HepG2 (cell line): ENCODE results near the gene PPP4R3A. TPM values are rescaled to one million over a fixed set of nuclear protein-coding genes. Genes with fewer than 3 reads are reported as not detected.
A peak's percentile ranks its signal among the peaks of the same experiment; 100 is the strongest.

Source experiments
- FOXK1 ChIP-seq: sonication (generic); formaldehyde crosslinking; IDR thresholded peaks from 2 replicates; pipeline ENCODE4 v1.4.0; 2020; ENCODE audit warnings: low read depth, missing genetic modification reagents, borderline replicate concordance
- RFX1 ChIP-seq: fragments of 450-650 bp; IDR thresholded peaks from 2 replicates; pipeline ENCODE4 v1.6.1; 2017
- SAFB2 ChIP-seq: sonication (generic); formaldehyde crosslinking; IDR thresholded peaks from 2 replicates; pipeline ENCODE4 v1.5.1; 2020; ENCODE audit warnings: missing genetic modification reagents, low read depth, mild to moderate bottlenecking, borderline replicate concordance
- ZC3H4 ChIP-seq: sonication (generic); formaldehyde crosslinking; IDR thresholded peaks from 2 replicates; pipeline ENCODE4 v1.4.0; 2020; ENCODE audit warnings: missing genetic modification reagents, borderline replicate concordance
- ZNF160 ChIP-seq: sonication (generic); formaldehyde crosslinking; IDR thresholded peaks from 2 replicates; pipeline ENCODE4 v1.8.0; 2022; ENCODE audit warnings: mild to moderate bottlenecking, inconsistent platforms, missing genetic modification reagents
- ZNF230 ChIP-seq: sonication (generic); formaldehyde crosslinking; IDR thresholded peaks from 2 replicates; pipeline ENCODE4 v1.4.0; 2020; ENCODE audit warnings: mild to moderate bottlenecking, missing genetic modification reagents
- ZNF263 ChIP-seq: sonication (generic); formaldehyde crosslinking; IDR thresholded peaks from 2 replicates; pipeline ENCODE4 v1.4.0; 2020; ENCODE audit warnings: missing genetic modification reagents
- ZNF354B ChIP-seq: sonication (generic); formaldehyde crosslinking; IDR thresholded peaks from 2 replicates; pipeline ENCODE4 v1.8.0; 2022; ENCODE audit warnings: mild to moderate bottlenecking, missing genetic modification reagents
- ZNF629 ChIP-seq: sonication (generic); formaldehyde crosslinking; conservative IDR thresholded peaks from 2 replicates; pipeline ENCODE4 v1.5.0; 2020; ENCODE audit warnings: missing genetic modification reagents
- polyA plus RNA-seq, 8 experiments: library from polyadenylated mRNA; depleted of rRNA in 3 of 8; stranded (reverse) in 7 of 8; unstranded in 1 of 8; fragments of >200 nt; fragmentation: Illumina TruSeq in 4 of 8; extraction: Trizol in 4 of 8; gene quantifications; 2 replicates each; pipeline versions ENCODE4 v1.2.1 to v1.2.3, GENCODE V29; 2011 to 2016; ENCODE audit warnings: low read depth in 4 of 8, missing spikeins in 1 of 8, mixed read lengths in 1 of 8; ENCODE audit not compliant: insufficient read depth in 1 of 8
- total RNA-seq, 5 experiments: library from RNA; depleted of rRNA; stranded (reverse); fragments of >200 nt; fragmentation: Illumina TruSeq; extraction: Trizol; gene quantifications; 2 replicates each; pipeline ENCODE4 v1.2.3, GENCODE V29; 2016; ENCODE audit warnings: low read depth in 1 of 5
- TF ChIP-seq, protein P1 (sequence below): sonication (generic); formaldehyde crosslinking; IDR thresholded peaks from 2 replicates; pipeline ENCODE4 v1.4.0; 2020; ENCODE audit warnings: missing genetic modification reagents
- TF ChIP-seq, protein P2 (sequence below): sonication (generic); formaldehyde crosslinking; IDR thresholded peaks from 2 replicates; pipeline ENCODE4 v1.4.0; 2020; ENCODE audit warnings: mild to moderate bottlenecking, missing genetic modification reagents
- TF ChIP-seq, protein P3 (sequence below): sonication (generic); formaldehyde crosslinking; IDR thresholded peaks from 2 replicates; pipeline ENCODE4 v1.4.0; 2020; ENCODE audit warnings: mild to moderate bottlenecking, missing genetic modification reagents
- TF ChIP-seq, protein P4 (sequence below): sonication (generic); formaldehyde crosslinking; IDR thresholded peaks from 2 replicates; pipeline ENCODE4 v1.4.0; 2020; ENCODE audit warnings: missing genetic modification reagents, borderline replicate concordance

Gene PPP4R3A
- total and polyA plus RNA-seq, 2 of the 13 experiments (the other 11 are each of a cell fraction or from before 2014, with no cell fraction given): 22.5 to 57.4 TPM

DNA sequence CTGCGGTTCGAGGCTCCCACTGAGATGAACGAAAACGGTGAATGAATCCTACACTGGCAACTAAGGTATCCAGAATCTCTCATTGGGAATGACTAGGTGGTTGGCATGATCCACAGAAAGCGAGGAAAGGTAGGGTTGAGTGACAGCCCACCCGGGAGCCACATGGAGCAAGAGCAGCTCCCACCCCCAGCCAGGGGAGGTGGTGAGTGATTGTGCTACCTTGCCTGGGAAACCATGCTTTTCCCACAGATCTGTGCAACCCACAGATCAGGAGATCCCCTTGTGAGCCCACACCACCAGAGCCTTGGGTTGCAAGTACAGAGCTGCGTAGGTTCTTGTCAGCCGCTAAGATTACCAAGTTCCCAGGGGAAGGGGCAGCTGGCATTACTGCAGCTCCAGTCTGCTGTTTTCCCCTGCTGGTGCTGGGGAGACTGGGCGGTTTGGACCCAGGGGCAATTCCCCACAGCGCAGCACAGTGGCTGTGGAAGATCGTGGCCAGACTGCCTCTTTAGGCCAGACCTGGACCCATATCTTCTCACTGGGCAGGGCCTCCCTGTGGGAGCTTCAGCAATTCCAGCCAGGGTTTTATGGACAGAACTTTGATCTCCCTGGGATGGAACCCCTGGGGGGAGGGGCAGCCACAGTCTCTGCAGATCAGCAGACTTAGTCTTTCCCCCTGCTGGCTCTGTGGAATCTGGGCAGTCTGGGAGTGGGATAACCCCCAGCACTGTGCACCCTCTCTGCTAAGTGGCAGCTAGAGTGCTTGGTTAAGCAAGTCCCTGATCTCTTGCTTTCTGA is 44.6 kb upstream of the PPP4R3A start (continued):
- TF ChIP-seq ZNF160 (CRISPR knock-in tag): no peak
- TF ChIP-seq FOXK1 (CRISPR knock-in tag): no peak
- TF ChIP-seq ZNF230 (CRISPR knock-in tag): no peak
- no peak for TF ChIP-seq ZNF263 (CRISPR knock-in tag)
- TF ChIP-seq, protein P1, sequence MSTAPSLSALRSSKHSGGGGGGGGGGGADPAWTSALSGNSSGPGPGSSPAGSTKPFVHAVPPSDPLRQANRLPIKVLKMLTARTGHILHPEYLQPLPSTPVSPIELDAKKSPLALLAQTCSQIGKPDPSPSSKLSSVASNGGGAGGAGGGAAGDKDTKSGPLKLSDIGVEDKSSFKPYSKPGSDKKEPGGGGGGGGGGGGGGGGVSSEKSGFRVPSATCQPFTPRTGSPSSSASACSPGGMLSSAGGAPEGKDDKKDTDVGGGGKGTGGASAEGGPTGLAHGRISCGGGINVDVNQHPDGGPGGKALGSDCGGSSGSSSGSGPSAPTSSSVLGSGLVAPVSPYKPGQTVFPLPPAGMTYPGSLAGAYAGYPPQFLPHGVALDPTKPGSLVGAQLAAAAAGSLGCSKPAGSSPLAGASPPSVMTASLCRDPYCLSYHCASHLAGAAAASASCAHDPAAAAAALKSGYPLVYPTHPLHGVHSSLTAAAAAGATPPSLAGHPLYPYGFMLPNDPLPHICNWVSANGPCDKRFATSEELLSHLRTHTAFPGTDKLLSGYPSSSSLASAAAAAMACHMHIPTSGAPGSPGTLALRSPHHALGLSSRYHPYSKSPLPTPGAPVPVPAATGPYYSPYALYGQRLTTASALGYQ (CRISPR knock-in tag): no peak
- TF ChIP-seq, protein P2, sequence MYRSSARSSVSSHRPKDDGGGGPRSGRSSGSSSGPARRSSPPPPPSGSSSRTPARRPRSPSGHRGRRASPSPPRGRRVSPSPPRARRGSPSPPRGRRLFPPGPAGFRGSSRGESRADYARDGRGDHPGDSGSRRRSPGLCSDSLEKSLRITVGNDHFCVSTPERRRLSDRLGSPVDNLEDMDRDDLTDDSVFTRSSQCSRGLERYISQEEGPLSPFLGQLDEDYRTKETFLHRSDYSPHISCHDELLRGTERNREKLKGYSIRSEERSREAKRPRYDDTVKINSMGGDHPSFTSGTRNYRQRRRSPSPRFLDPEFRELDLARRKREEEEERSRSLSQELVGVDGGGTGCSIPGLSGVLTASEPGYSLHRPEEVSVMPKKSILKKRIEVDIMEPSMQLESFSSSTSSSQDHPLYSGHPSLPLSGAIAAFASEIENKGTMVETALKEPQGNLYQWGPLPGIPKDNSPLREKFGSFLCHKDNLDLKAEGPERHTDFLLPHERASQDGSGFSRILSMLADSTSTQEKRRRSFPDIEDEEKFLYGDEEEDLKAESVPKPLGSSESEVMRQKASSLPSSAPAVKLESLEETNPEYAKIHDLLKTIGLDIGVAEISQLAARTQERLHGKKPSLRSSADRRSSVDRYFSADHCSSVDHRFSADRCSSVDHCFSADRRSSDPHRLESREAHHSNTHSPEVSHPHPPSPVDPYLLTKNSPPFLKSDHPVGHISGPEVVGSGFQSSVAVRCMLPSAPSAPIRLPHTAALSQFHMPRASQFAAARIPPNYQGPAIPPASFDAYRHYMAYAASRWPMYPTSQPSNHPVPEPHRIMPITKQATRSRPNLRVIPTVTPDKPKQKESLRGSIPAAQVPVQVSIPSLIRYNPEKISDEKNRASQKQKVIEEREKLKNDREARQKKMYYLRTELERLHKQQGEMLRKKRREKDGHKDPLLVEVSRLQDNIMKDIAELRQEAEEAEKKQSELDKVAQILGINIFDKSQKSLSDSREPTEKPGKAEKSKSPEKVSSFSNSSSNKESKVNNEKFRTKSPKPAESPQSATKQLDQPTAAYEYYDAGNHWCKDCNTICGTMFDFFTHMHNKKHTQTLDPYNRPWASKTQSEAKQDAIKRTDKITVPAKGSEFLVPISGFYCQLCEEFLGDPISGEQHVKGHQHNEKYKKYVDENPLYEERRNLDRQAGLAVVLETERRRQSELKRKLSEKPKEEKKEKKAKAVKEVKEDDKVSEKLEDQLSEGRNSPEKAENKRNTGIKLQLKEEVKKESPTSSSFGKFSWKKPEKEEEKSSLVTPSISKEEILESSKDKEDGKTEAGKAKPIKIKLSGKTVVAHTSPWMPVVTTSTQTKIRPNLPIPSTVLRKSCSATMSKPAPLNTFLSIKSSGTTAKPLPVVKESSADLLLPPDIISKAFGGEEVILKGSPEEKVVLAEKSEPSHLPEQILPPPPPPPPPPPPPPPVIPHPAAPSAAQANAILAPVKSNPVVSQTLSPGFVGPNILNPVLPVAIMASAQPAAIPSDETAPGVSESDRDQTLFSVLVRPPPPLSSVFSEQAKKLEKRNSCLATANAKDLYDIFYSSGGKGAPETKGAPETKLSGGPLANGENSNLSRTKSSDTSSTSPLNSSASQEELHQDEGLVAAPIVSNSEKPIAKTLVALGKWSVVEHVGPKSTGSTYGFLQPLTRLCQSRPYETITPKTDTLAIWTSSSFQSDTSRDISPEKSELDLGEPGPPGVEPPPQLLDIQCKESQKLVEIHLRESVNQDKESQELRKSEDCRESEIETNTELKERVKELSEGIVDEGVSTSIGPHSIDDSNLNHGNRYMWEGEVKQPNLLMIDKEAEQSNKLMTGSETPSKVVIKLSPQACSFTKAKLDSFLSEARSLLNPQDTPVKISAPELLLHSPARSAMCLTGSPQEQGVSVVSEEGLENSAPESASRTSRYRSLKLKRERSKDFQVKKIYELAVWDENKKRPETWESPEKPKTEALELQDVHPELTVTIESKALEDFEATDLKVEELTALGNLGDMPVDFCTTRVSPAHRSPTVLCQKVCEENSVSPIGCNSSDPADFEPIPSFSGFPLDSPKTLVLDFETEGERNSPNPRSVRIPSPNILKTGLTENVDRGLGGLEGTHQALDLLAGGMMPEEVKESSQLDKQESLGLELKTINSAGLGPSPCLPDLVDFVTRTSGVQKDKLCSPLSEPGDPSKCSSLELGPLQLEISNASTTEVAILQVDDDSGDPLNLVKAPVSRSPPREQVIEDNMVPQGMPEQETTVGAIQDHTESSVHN (CRISPR knock-in tag): 0 out of 2 replicates have a peak, but pooled peaks have one; percentile 60
- TF ChIP-seq ZC3H4 (CRISPR knock-in tag): no peak
- 0 out of 2 replicates have a peak, but pooled peaks have one; percentile 4 for TF ChIP-seq ZNF629 (CRISPR knock-in tag)
- TF ChIP-seq, protein P3, sequence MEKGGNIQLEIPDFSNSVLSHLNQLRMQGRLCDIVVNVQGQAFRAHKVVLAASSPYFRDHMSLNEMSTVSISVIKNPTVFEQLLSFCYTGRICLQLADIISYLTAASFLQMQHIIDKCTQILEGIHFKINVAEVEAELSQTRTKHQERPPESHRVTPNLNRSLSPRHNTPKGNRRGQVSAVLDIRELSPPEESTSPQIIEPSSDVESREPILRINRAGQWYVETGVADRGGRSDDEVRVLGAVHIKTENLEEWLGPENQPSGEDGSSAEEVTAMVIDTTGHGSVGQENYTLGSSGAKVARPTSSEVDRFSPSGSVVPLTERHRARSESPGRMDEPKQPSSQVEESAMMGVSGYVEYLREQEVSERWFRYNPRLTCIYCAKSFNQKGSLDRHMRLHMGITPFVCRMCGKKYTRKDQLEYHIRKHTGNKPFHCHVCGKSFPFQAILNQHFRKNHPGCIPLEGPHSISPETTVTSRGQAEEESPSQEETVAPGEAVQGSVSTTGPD: no peak
- TF ChIP-seq RFX1: no peak
- no peak for TF ChIP-seq SAFB2 (CRISPR knock-in tag)
- TF ChIP-seq, protein P4, sequence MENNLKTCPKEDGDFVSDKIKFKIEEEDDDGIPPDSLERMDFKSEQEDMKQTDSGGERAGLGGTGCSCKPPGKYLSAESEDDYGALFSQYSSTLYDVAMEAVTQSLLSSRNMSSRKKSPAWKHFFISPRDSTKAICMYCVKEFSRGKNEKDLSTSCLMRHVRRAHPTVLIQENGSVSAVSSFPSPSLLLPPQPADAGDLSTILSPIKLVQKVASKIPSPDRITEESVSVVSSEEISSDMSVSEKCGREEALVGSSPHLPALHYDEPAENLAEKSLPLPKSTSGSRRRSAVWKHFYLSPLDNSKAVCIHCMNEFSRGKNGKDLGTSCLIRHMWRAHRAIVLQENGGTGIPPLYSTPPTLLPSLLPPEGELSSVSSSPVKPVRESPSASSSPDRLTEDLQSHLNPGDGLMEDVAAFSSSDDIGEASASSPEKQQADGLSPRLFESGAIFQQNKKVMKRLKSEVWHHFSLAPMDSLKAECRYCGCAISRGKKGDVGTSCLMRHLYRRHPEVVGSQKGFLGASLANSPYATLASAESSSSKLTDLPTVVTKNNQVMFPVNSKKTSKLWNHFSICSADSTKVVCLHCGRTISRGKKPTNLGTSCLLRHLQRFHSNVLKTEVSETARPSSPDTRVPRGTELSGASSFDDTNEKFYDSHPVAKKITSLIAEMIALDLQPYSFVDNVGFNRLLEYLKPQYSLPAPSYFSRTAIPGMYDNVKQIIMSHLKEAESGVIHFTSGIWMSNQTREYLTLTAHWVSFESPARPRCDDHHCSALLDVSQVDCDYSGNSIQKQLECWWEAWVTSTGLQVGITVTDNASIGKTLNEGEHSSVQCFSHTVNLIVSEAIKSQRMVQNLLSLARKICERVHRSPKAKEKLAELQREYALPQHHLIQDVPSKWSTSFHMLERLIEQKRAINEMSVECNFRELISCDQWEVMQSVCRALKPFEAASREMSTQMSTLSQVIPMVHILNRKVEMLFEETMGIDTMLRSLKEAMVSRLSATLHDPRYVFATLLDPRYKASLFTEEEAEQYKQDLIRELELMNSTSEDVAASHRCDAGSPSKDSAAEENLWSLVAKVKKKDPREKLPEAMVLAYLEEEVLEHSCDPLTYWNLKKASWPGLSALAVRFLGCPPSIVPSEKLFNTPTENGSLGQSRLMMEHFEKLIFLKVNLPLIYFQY: no peak
- TF ChIP-seq ZNF354B: no peak
